Testis (tissue), 2 donors: ENCODE results near the gene RPS25.

Experiments
- POLR2A ChIP-seq: fragments of 450-650 bp; IDR thresholded peaks from one replicate; pipeline ENCODE4 v1.6.1; 2017; ENCODE audit warnings: antibody characterized with exemption, mild to moderate bottlenecking, moderate library complexity
- TF ChIP-seq, protein P1 (sequence below), 3 experiments: fragments of 450-650 bp in 2 of 3; fragments of 200-600 bp in 1 of 3; sonication (generic) in 1 of 3; IDR thresholded peaks; one replicate each; pipeline ENCODE4 v1.5.1; 2016 to 2019; ENCODE audit warnings: antibody characterized with exemption in 3 of 3, mild to moderate bottlenecking in 2 of 3, moderate library complexity in 1 of 3

DNA sequence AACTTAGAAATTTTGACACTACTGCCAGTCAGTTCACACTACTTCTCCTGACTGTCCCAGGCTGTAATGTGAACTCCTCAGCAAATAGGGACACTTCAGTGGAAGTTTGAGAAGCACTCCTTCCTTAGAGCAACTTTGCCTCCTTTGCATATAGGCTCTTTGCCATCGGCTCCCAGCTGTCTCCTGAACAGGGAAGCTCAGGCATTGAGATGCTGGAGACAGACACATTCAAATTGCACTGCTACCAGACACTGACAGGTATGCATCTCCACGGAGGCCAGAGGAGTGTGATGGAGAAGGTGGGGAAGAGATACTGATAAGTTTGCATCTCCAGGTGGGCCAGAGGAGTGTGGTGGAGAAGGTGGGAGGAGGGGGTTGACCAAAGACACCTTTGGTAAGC is 1.9 kb upstream of the RPS25 start:
- no peak for TF ChIP-seq POLR2A
- TF ChIP-seq, protein P1, sequence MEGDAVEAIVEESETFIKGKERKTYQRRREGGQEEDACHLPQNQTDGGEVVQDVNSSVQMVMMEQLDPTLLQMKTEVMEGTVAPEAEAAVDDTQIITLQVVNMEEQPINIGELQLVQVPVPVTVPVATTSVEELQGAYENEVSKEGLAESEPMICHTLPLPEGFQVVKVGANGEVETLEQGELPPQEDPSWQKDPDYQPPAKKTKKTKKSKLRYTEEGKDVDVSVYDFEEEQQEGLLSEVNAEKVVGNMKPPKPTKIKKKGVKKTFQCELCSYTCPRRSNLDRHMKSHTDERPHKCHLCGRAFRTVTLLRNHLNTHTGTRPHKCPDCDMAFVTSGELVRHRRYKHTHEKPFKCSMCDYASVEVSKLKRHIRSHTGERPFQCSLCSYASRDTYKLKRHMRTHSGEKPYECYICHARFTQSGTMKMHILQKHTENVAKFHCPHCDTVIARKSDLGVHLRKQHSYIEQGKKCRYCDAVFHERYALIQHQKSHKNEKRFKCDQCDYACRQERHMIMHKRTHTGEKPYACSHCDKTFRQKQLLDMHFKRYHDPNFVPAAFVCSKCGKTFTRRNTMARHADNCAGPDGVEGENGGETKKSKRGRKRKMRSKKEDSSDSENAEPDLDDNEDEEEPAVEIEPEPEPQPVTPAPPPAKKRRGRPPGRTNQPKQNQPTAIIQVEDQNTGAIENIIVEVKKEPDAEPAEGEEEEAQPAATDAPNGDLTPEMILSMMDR (IDR thresholded peaks at IDR 0.05) = no peak
